Measurements from ENCODE around the gene MGAT4A.

Gene MGAT4A

GRCh38 chr2:98731041-98731893 is at the start of gene MGAT4A:
Gene MGAT4A, minus strand, starts transcription at chr2:98731132. Its CDS starts 4,800 bp downstream, at chr2:98726332.
- Histone ChIP-seq H3K36me3 (ENCODE audit: control insufficient read depth, insufficient read depth, low read length) (no peaks in the 10 kb centered on the region), H3K9me3 (ENCODE audit: control insufficient read depth, insufficient read depth, low read depth, low read length) (no peaks in the 10 kb centered on the region; the same call in 1 of the 2 replicates), H3K9ac (ENCODE audit: low read length) (peak within 1 kb of the TSS; percentile 63), H3K4me3 (ENCODE audit: low read depth, low read length) (peak within 1 kb of the TSS; percentile 76), H3K4me1 (ENCODE audit: control insufficient read depth, insufficient read depth, low read length) (peaks cover 7% of the 10 kb centered on the region), H3K27me3 (ENCODE audit: control insufficient read depth, insufficient read depth, low read length) (peaks cover 70% of the 10 kb centered on the region), H3K27ac (ENCODE audit: low read depth, low read length) (no peak within 1 kb of the TSS)

GRCh38 chr2:98778741-98779483 is 48.0 kb upstream of the MGAT4A start:
- H3K4me1 ChIP-seq (ENCODE audit: control insufficient read depth, insufficient read depth, low read length), result peaks cover 11% of the 10 kb centered on the region; the same call in 1 of the 2 replicates
- H3K27ac ChIP-seq (ENCODE audit: low read depth, low read length), result no peak overlapping the region
- no peak overlapping the region for H3K9ac ChIP-seq (ENCODE audit: low read length)
- H3K4me3 ChIP-seq (ENCODE audit: low read depth, low read length), result no peak overlapping the region
- peaks cover 10% of the 10 kb centered on the region; the same call in 1 of the 2 replicates for H3K9me3 ChIP-seq (ENCODE audit: control insufficient read depth, insufficient read depth, low read depth, low read length)
- H3K36me3 ChIP-seq (ENCODE audit: control insufficient read depth, insufficient read depth, low read length), result no peaks in the 10 kb centered on the region
- H3K27me3 ChIP-seq (ENCODE audit: control insufficient read depth, insufficient read depth, low read length), result no peaks in the 10 kb centered on the region

DNA sequence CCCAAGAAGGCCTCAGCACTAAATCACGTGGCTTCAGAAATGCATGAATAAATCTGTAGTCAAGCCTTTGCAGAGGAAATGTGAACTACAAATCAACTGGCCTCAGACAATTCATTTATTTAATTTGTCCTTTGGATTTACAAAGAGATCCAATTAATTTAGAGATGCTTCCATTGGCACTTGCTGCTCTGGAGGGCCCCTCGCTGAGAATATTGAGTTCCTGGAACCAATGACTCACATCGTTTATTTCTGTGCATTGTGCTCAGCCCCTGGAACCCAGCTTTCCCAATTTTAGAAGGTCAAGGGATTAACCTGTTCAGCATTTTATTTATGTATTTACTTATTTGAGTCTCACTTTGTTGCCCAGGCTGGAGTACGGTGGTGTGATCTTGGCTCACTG is 47.2 kb upstream of the MGAT4A start:
- no peaks in the 10 kb centered on the region for H3K27me3 ChIP-seq (ENCODE audit: control insufficient read depth, insufficient read depth, low read length)
- no peak overlapping the region for H3K4me3 ChIP-seq (ENCODE audit: low read depth, low read length)
- H3K36me3 ChIP-seq (ENCODE audit: control insufficient read depth, insufficient read depth, low read length), result no peaks in the 10 kb centered on the region
- H3K9ac ChIP-seq (ENCODE audit: low read length), result no peak overlapping the region
- peaks cover 10% of the 10 kb centered on the region; the same call in 1 of the 2 replicates for H3K9me3 ChIP-seq (ENCODE audit: control insufficient read depth, insufficient read depth, low read depth, low read length)
- peaks cover 16% of the 10 kb centered on the region; the same call in 1 of the 2 replicates for H3K4me1 ChIP-seq (ENCODE audit: control insufficient read depth, insufficient read depth, low read length)
- no peak overlapping the region for H3K27ac ChIP-seq (ENCODE audit: low read depth, low read length)

DNA sequence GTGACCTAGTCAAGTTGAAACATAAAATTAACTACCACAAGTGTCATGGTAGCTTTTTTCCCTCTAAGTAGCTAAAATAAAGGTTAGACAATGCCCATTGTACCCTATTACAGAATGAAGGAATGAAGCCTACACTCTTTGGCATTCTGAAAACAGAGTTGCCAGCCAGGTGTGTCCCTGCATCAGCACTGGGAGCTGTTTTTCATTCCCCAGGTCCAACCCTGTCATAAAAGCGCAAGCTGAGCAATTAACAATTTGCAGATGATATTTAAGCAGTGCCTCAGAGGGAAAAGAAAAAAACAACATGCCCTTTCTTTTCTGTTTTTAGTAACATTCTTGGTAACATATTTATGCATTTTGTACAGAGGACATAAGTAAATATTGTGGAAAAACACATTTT is 46.8 kb upstream of the MGAT4A start:
- H3K9ac ChIP-seq (ENCODE audit: low read length), result no peak overlapping the region
- no peak overlapping the region for H3K4me3 ChIP-seq (ENCODE audit: low read depth, low read length)
- H3K36me3 ChIP-seq (ENCODE audit: control insufficient read depth, insufficient read depth, low read length), result no peaks in the 10 kb centered on the region
- peaks cover 16% of the 10 kb centered on the region; the same call in 1 of the 2 replicates for H3K4me1 ChIP-seq (ENCODE audit: control insufficient read depth, insufficient read depth, low read length)
- peaks cover 10% of the 10 kb centered on the region; the same call in 1 of the 2 replicates for H3K9me3 ChIP-seq (ENCODE audit: control insufficient read depth, insufficient read depth, low read depth, low read length)
- no peaks in the 10 kb centered on the region for H3K27me3 ChIP-seq (ENCODE audit: control insufficient read depth, insufficient read depth, low read length)
- H3K27ac ChIP-seq (ENCODE audit: low read depth, low read length), result no peak overlapping the region

DNA sequence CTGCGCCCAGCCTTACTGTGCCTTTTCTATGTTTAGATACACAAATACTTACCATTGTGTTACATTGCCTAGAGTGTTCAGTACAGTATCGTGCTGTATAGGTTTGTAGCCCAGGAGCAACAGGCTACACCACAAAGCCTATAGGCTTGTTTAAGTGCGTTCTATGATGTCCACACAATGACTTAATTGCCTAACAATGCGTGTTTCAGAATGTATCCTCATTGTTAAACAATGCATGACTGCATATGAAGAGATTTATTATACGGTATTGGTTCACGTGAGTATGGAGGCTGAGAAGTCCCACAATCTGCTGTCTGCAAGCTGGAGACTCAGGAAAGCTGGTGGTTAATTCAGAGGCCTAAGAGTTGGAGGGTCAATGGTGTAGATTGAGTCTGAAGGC is 46.1 kb upstream of the MGAT4A start:
- H3K36me3 ChIP-seq (ENCODE audit: control insufficient read depth, insufficient read depth, low read length), result no peaks in the 10 kb centered on the region

DNA sequence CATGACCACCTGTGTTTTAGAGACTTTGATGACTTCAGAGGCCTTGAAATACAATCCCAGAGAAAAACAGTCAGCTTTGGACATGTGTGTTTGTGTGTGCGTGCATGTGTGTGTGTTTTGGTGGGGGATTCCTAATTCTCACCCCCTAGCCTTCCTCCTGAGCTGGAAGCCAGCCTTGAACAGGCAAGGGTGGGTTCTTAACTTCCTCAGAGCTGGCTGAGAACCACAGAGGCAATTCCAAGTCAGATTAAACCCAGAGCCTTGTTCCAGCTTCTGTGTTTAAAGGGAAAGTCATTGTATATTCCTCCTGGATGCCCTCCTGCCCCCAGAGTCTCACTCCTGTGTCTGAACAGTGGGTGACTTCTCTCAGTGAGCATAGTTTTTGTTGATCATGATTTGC is 45.2 kb upstream of the MGAT4A start:
- H3K4me1 ChIP-seq (ENCODE audit: control insufficient read depth, insufficient read depth, low read length), result peaks cover 16% of the 10 kb centered on the region; the same call in 1 of the 2 replicates
- no peak overlapping the region for H3K27ac ChIP-seq (ENCODE audit: low read depth, low read length)
- H3K36me3 ChIP-seq (ENCODE audit: control insufficient read depth, insufficient read depth, low read length), result no peaks in the 10 kb centered on the region
- no peak overlapping the region for H3K9ac ChIP-seq (ENCODE audit: low read length)
- no peak overlapping the region for H3K4me3 ChIP-seq (ENCODE audit: low read depth, low read length)
- H3K9me3 ChIP-seq (ENCODE audit: control insufficient read depth, insufficient read depth, low read depth, low read length), result 0 out of 2 replicates have a peak, but pooled peaks cover 2% of the 10 kb centered on the region
- no peaks in the 10 kb centered on the region for H3K27me3 ChIP-seq (ENCODE audit: control insufficient read depth, insufficient read depth, low read length)

More for the DNA sequence above, 46.1 kb upstream of the MGAT4A start:
- H3K27ac ChIP-seq (ENCODE audit: low read depth, low read length), result no peak overlapping the region
- no peak overlapping the region for H3K9ac ChIP-seq (ENCODE audit: low read length)
- no peaks in the 10 kb centered on the region for H3K27me3 ChIP-seq (ENCODE audit: control insufficient read depth, insufficient read depth, low read length)
- H3K4me3 ChIP-seq (ENCODE audit: low read depth, low read length), result no peak overlapping the region
- peaks cover 8% of the 10 kb centered on the region; the same call in 1 of the 2 replicates for H3K9me3 ChIP-seq (ENCODE audit: control insufficient read depth, insufficient read depth, low read depth, low read length)
- H3K4me1 ChIP-seq (ENCODE audit: control insufficient read depth, insufficient read depth, low read length), result peaks cover 16% of the 10 kb centered on the region; the same call in 1 of the 2 replicates

DNA sequence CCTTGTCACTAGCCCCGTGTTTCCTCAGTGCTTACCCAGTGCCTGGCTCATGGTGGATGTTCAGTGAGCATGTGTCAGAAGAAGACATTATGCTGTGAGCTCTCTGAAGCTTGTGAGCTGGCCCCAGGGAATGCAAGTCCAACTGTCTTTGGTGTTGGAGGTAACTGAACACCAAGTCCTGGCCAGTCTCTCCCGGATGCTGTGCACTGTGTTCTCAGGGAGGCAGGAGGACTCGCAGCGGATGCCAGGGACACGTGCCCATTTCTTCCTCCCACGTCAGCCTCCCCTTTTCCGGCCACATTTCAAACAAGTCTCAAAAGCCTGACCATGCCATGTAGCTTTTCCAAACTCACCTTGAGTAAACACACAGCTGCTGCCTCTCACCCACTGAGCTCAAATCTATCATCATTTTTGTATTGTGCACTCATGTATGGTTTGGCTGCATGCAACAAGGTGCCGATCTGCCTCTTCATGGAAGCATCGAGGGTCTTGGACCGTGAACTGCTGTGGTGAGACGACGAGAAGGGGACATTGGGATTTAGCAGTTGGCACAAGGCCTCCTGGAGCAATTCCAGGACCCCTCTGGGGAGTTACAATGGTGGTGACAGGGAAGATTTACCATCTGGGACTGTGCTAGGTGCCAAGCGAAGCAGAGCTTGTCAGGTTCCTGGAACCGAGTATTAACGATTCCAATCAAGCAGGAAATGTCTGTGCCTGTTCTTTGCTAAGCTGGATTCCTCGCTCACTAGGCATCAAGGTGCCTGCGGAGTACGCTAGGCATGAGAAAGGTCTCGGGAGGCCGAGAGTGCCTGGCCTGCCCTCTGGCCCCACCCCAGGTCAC is 44.4 kb upstream of the MGAT4A start:
- Histone ChIP-seq H3K4me1 (ENCODE audit: control insufficient read depth, insufficient read depth, low read length) (peaks cover 16% of the 10 kb centered on the region; the same call in 1 of the 2 replicates), H3K4me3 (ENCODE audit: low read depth, low read length) (no peak overlapping the region), H3K36me3 (ENCODE audit: control insufficient read depth, insufficient read depth, low read length) (no peaks in the 10 kb centered on the region)

GRCh38 chr2:98773907-98774306 is 43.0 kb upstream of the MGAT4A start:
- 0 out of 2 replicates have a peak, but pooled peaks cover 2% of the 10 kb centered on the region for H3K9me3 ChIP-seq (ENCODE audit: control insufficient read depth, insufficient read depth, low read depth, low read length)
- H3K4me3 ChIP-seq (ENCODE audit: low read depth, low read length), result no peak overlapping the region
- H3K9ac ChIP-seq (ENCODE audit: low read length), result no peak overlapping the region
- H3K27me3 ChIP-seq (ENCODE audit: control insufficient read depth, insufficient read depth, low read length), result no peaks in the 10 kb centered on the region
- no peaks in the 10 kb centered on the region for H3K36me3 ChIP-seq (ENCODE audit: control insufficient read depth, insufficient read depth, low read length)
- H3K4me1 ChIP-seq (ENCODE audit: control insufficient read depth, insufficient read depth, low read length), result peaks cover 16% of the 10 kb centered on the region; the same call in 1 of the 2 replicates
- no peak overlapping the region for H3K27ac ChIP-seq (ENCODE audit: low read depth, low read length)

More for the DNA sequence above, 44.4 kb upstream of the MGAT4A start:
- no peaks in the 10 kb centered on the region for H3K27me3 ChIP-seq (ENCODE audit: control insufficient read depth, insufficient read depth, low read length)
- H3K27ac ChIP-seq (ENCODE audit: low read depth, low read length), result no peak overlapping the region
- 0 out of 2 replicates have a peak, but pooled peaks cover 2% of the 10 kb centered on the region for H3K9me3 ChIP-seq (ENCODE audit: control insufficient read depth, insufficient read depth, low read depth, low read length)
- no peak overlapping the region for H3K9ac ChIP-seq (ENCODE audit: low read length)

- Histone ChIP-seq H3K36me3 (ENCODE audit: control insufficient read depth, insufficient read depth, low read length) (no peaks in the 10 kb centered on the region), H3K27me3 (ENCODE audit: control insufficient read depth, insufficient read depth, low read length) (no peaks in the 10 kb centered on the region), H3K9ac (ENCODE audit: low read length) (no peak overlapping the region), H3K4me1 (ENCODE audit: control insufficient read depth, insufficient read depth, low read length) (peaks cover 13% of the 10 kb centered on the region; the same call in 1 of the 2 replicates), H3K27ac (ENCODE audit: low read depth, low read length) (no peak overlapping the region), H3K4me3 (ENCODE audit: low read depth, low read length) (no peak overlapping the region), H3K9me3 (ENCODE audit: control insufficient read depth, insufficient read depth, low read depth, low read length) (0 out of 2 replicates have a peak, but pooled peaks cover 2% of the 10 kb centered on the region)
These were observed 42.2 kb upstream of the MGAT4A start for GRCh38 chr2:98773169-98773568.

- H3K9me3 ChIP-seq (ENCODE audit: control insufficient read depth, insufficient read depth, low read depth, low read length), result 0 out of 2 replicates have a peak, but pooled peaks cover 2% of the 10 kb centered on the region
- H3K27ac ChIP-seq (ENCODE audit: low read depth, low read length), result no peak overlapping the region
- H3K9ac ChIP-seq (ENCODE audit: low read length), result no peak overlapping the region
- H3K4me1 ChIP-seq (ENCODE audit: control insufficient read depth, insufficient read depth, low read length), result peaks cover 13% of the 10 kb centered on the region; the same call in 1 of the 2 replicates
- no peaks in the 10 kb centered on the region for H3K27me3 ChIP-seq (ENCODE audit: control insufficient read depth, insufficient read depth, low read length)
- H3K4me3 ChIP-seq (ENCODE audit: low read depth, low read length), result no peak overlapping the region
- no peaks in the 10 kb centered on the region for H3K36me3 ChIP-seq (ENCODE audit: control insufficient read depth, insufficient read depth, low read length)
These were observed 41.6 kb upstream of the MGAT4A start for GRCh38 chr2:98772536-98772935.

Measured in HUES6 (cell line).